Lung (tissue), 12 donors: ENCODE results near the gene PARD3B. TPM values are rescaled to one million over a fixed set of nuclear protein-coding genes. Genes with fewer than 3 reads are reported as not detected.
A peak's percentile ranks its signal among the peaks of the same experiment; 100 is the strongest.

Source experiments
- ATAC-seq: fragments of 200-7000 bp; cut with Tn5 transposase; one replicate; pipeline ENCODE4 v1.9.1; 2020; ENCODE audit warnings: moderate number of reproducible peaks; ENCODE audit not compliant: insufficient read depth, low FRiP score
- DNase-seq, 3 donors: peaks; one replicate each; pipeline ENCODE4 v3.0.0-alpha.2; 2013 to 2017
- H3K27ac ChIP-seq, 2 donors: one replicate each; pipeline ENCODE4 v1.5.1; 2013; ENCODE audit warnings: mild to moderate bottlenecking in 2 of 2, moderate library complexity in 2 of 2, control low read depth in 1 of 2, inconsistent platforms in 1 of 2, low read depth in 1 of 2, low read length in 1 of 2
- H3K27me3 ChIP-seq, 3 donors: one replicate each; pipeline ENCODE4 v1.5.1; 2013; ENCODE audit warnings: low read length in 2 of 3; ENCODE audit not compliant: control insufficient read depth in 3 of 3, insufficient read depth in 3 of 3
- H3K36me3 ChIP-seq, 4 donors: one replicate each; pipeline ENCODE4 v1.5.1; 2013; ENCODE audit warnings: low read length in 4 of 4, mild to moderate bottlenecking in 1 of 4, moderate library complexity in 1 of 4; ENCODE audit not compliant: control insufficient read depth in 4 of 4, insufficient read depth in 4 of 4
- H3K4me1 ChIP-seq, 5 donors: one replicate each; pipeline ENCODE4 v1.5.1; 2013; ENCODE audit warnings: low read length in 5 of 5, mild to moderate bottlenecking in 2 of 5, moderate library complexity in 1 of 5; ENCODE audit not compliant: control insufficient read depth in 5 of 5, insufficient read depth in 5 of 5
- H3K4me3 ChIP-seq: one replicate; pipeline ENCODE4 v1.5.1; 2013; ENCODE audit warnings: mild to moderate bottlenecking, control low read depth, moderate library complexity
- H3K9ac ChIP-seq, 2 donors: one replicate each; pipeline ENCODE4 v1.5.1; 2013; ENCODE audit warnings: low read length in 2 of 2, control low read depth in 1 of 2; ENCODE audit not compliant: insufficient read depth in 1 of 2
- H3K9me3 ChIP-seq, 4 donors: one replicate each; pipeline ENCODE4 v1.5.1; 2013; ENCODE audit warnings: low read length in 3 of 4, mild to moderate bottlenecking in 1 of 4, moderate library complexity in 1 of 4; ENCODE audit not compliant: control insufficient read depth in 4 of 4, insufficient read depth in 3 of 4
- WGBS, 2 donors: extraction: QIAGEN DNeasy Blood & Tissue Kit; methylation state at CpG; one replicate each; pipeline ENCODE4 v1.1.7; 2013; 5-methylcytosine and 5-hydroxymethylcytosine counted together
- polyA plus RNA-seq, 2 donors: library from polyadenylated mRNA; stranded (reverse); fragments of 200-250 nt; gene quantifications; one replicate each; pipeline ENCODE4 v1.2.1, GENCODE V29; 2013
- total RNA-seq, 2 donors: library from RNA; depleted of rRNA in 1 of 2; stranded (reverse); fragments of >200 nt in 1 of 2; gene quantifications; one replicate each; pipeline ENCODE4 v1.2.1, GENCODE V29; 2014 to 2021
- TF ChIP-seq, protein P1 (sequence below): IDR thresholded peaks from 2 replicates; pipeline ENCODE4 v1.5.1; 2012; ENCODE audit warnings: mild to moderate bottlenecking; ENCODE audit errors: control extremely low read depth, extremely low read depth
- donor health status: control.
- donor health status: control.
- donor health status: Bipolar disorder and iron deficiency.
- donor health status: healthy.
- donor health status: DM: yes; HTN: yes; CAD: no.

Gene PARD3B
- total and polyA plus RNA-seq, 4 donors, result 2.4 to 38.7 (median 17.1) TPM

DNA sequence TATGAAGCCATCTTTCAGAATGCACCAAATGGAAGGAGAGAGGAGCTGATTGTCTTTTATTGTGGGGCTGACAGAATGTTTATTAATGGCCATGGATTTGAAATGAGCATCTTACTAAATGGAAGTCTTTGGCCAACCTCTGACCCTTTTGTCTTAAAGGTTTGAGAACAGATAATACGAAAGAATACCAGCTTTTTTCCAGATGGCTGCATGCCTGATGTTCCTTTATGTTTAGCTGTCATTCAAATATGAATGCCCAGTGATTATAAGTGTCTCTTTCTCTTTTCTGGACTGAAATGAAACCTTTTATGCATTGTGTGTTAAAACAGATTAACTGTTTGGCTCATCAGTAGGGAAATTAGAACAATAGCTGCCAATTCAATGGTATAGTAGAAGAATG, 46.0 kb downstream of the PARD3B start:
- TF ChIP-seq, protein P1, sequence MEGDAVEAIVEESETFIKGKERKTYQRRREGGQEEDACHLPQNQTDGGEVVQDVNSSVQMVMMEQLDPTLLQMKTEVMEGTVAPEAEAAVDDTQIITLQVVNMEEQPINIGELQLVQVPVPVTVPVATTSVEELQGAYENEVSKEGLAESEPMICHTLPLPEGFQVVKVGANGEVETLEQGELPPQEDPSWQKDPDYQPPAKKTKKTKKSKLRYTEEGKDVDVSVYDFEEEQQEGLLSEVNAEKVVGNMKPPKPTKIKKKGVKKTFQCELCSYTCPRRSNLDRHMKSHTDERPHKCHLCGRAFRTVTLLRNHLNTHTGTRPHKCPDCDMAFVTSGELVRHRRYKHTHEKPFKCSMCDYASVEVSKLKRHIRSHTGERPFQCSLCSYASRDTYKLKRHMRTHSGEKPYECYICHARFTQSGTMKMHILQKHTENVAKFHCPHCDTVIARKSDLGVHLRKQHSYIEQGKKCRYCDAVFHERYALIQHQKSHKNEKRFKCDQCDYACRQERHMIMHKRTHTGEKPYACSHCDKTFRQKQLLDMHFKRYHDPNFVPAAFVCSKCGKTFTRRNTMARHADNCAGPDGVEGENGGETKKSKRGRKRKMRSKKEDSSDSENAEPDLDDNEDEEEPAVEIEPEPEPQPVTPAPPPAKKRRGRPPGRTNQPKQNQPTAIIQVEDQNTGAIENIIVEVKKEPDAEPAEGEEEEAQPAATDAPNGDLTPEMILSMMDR, result no peak
- DNase-seq (no peak), ATAC-seq (no peak)
- Histone ChIP-seq H3K4me3 (no peak overlapping the region), H3K9ac (no peak overlapping the region), H3K9me3 (peaks cover 0 to 8% (median 2%) of the 10 kb centered on the region in 4 donors), H3K4me1 (no peaks in the 10 kb centered on the region), H3K27ac (no peak overlapping the region), H3K36me3 (no peaks in the 10 kb centered on the region), H3K27me3 (no peaks in the 10 kb centered on the region)
- 71 to 74% methylated on average over 1 of the region's 1 CpG for WGBS, 2 donors

DNA sequence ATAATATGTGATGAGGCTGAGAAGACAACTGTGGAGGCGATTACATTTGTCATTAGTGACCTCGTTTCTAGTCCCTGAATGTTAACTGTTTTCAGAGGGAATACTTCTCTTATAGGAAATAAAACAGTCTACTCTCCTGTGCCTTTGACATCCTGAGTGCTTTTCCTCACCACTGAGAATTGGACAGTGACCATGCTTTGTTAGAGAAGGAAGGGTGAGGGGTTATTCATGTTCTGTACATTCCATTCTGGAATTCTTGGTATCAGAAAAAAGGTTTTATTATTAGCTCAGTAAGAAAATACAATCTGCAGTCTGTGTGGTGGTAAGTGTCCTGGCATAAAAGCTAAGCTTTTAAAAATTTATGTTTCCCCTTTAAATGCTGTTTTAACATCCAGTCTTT, 58.8 kb downstream of the PARD3B start:
- TF ChIP-seq, protein P1, result no peak
- no peak overlapping the region for H3K27ac ChIP-seq
- no peak overlapping the region for H3K4me3 ChIP-seq
- DNase-seq (no peak), ATAC-seq (no peak)
- peaks cover 0 to 3% (median 0%) of the 10 kb centered on the region in 4 donors for H3K9me3 ChIP-seq
- no peaks in the 10 kb centered on the region for H3K27me3 ChIP-seq
- no peak overlapping the region for H3K9ac ChIP-seq
- peaks cover 0 to 24% (median 13%) of the 10 kb centered on the region in 5 donors for H3K4me1 ChIP-seq
- no peaks in the 10 kb centered on the region for H3K36me3 ChIP-seq
- 71 to 74% methylated on average over 2 of the region's 2 CpGs for WGBS, 2 donors

DNA sequence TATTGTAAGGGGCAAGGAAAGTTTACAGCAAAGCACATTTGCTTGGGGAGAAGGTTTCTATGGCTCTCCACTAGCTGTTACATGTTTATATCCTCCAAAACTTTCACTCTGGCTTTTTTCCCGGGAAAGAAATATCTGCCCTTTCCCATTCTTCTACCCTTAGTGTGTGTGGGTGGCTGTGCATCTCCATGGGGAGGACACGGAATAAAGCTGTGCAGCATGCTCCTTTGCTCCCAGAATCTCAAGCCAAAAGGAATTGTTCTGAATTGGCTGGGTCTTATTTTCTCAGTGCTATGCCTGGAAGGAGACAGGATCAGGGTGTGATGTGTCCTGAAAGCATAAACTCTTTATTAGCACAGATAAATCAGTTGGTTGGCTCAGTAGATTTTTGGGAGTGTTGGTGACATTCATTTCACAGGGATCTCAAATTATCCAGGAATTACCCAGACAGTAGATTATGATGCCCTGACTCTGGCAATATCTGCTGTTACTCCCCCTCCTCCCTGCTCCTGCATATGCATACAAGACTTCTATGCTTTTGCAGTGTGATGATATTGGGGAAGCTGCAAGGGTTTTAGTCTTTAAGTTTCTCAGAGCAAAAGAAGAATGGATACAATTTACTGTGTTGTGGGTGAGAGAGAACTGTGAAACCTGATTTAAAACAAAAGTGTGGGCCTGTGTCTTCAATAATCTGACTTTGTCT, 63.1 kb downstream of the PARD3B start:
- peaks cover 0 to 33% (median 15%) of the 10 kb centered on the region in 5 donors for H3K4me1 ChIP-seq
- DNase-seq (peak; percentile 63 to 94 (median 93)), ATAC-seq (peak; percentile 55)
- no peaks in the 10 kb centered on the region for H3K27me3 ChIP-seq
- H3K4me3 ChIP-seq, result no peak overlapping the region
- WGBS, 2 donors, result 62 to 77% methylated on average over 2 of the region's 2 CpGs
- no peak overlapping the region for H3K9ac ChIP-seq
- H3K27ac ChIP-seq, result no peak overlapping the region
- TF ChIP-seq, protein P1, result no peak
- H3K9me3 ChIP-seq, result no peaks in the 10 kb centered on the region
- no peaks in the 10 kb centered on the region for H3K36me3 ChIP-seq
